Loucy (cell line): ENCODE results near the gene TTL.

ENCODE experiments used
- EZH2phosphoT487 ChIP-seq: fragments of 200-600 bp; IDR thresholded peaks from 2 replicates; pipeline ENCODE4 v1.6.1; 2018; ENCODE audit warnings: antibody characterized with exemption, mild to moderate bottlenecking, moderate library complexity, borderline replicate concordance
- TF ChIP-seq, protein P1 (sequence below): fragments of 200-600 bp; sonication (generic); conservative IDR thresholded peaks from 2 replicates; pipeline ENCODE4 v1.5.1; 2014; ENCODE audit warnings: mild to moderate bottlenecking, antibody characterized with exemption, low read length

DNA sequence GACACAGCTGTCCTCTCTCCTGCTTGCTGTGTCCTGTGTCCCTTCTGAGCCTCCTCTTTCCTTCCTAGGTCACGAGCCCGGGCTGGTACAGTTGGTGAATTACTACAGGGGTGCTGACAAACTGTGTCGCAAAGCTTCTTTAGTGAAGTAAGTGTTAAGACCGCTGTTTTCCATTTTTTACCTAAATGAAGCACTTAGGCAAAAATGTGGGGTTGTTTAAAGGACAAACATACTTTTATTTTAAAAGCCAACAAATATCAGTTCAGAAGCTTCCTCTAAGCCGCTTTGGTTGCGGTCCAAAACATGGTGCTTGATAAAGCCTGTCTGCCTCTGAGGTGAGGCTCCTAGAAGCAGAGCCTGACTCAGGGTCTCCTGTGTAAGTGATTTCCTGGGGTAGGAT is 3.9 kb downstream of the TTL start:
- TF ChIP-seq, protein P1, sequence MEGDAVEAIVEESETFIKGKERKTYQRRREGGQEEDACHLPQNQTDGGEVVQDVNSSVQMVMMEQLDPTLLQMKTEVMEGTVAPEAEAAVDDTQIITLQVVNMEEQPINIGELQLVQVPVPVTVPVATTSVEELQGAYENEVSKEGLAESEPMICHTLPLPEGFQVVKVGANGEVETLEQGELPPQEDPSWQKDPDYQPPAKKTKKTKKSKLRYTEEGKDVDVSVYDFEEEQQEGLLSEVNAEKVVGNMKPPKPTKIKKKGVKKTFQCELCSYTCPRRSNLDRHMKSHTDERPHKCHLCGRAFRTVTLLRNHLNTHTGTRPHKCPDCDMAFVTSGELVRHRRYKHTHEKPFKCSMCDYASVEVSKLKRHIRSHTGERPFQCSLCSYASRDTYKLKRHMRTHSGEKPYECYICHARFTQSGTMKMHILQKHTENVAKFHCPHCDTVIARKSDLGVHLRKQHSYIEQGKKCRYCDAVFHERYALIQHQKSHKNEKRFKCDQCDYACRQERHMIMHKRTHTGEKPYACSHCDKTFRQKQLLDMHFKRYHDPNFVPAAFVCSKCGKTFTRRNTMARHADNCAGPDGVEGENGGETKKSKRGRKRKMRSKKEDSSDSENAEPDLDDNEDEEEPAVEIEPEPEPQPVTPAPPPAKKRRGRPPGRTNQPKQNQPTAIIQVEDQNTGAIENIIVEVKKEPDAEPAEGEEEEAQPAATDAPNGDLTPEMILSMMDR: no peak
- no peak for TF ChIP-seq EZH2phosphoT487
